Measurements from ENCODE around the gene ERFL. TPM values are rescaled to one million over a fixed set of nuclear protein-coding genes. Genes with fewer than 3 reads are reported as not detected.

Gene ERFL
- total and polyA plus RNA-seq, 4 experiments from 2014 or later = 0.11 to 9.2 (median 6.6) TPM; not detected in 1

GRCh38 chr19:41933693-41934426 lies 5.6 kb upstream of the ERFL start:
- no peak for DNase-seq
- Mint-ChIP-seq H3K36me3 (no peaks in the 10 kb centered on the region), H3K4me1 (peaks cover 32 to 71% (median 49%) of the 10 kb centered on the region in 4 donors)

GRCh38 chr19:41932720-41933332 lies 4.6 kb upstream of the ERFL start:
- Mint-ChIP-seq H3K36me3 (no peaks in the 10 kb centered on the region), H3K27ac (peak overlapping the region in 5 of 7 donors; percentile 32 to 76 (median 73)), H3K4me3 (no peak overlapping the region), H3K4me1 (peaks cover 34 to 74% (median 51%) of the 10 kb centered on the region in 4 donors), H3K27me3 (peaks cover 1 to 6% of the 10 kb centered on the region in 2 donors), H3K9me3 (no peaks in the 10 kb centered on the region)
- Histone ChIP-seq H3K4me1 (ENCODE audit: insufficient read depth, low read length) (peaks cover 48% of the 10 kb centered on the region), H3K4me3 (ENCODE audit: low read length in 2 of 2) (no peak overlapping the region), H3K36me3 (ENCODE audit: insufficient read depth, low read length) (no peaks in the 10 kb centered on the region), H3K9me3 (ENCODE audit: control insufficient read depth in 1 of 2, low read length in 2 of 2) (no peaks in the 10 kb centered on the region), H3K27ac (ENCODE audit: low read depth, low read length) (no peak overlapping the region), H3K27me3 (ENCODE audit: insufficient read depth, low read length) (no peaks in the 10 kb centered on the region)
- intact Hi-C loops (cut with micrococcal nuclease) = no loop called here
- no peak for DNase-seq
- CTCF ChIA-PET (ENCODE audit: partially characterized antibody) = interaction anchor here (1.9 kb wide), 1 partner anchor 61 kb away, joined by 9 read pairs; no protein-coding TSS in a partner anchor
- POLR2A ChIA-PET (ENCODE audit: partially characterized antibody) = interaction anchor here (1.4 to 10.2 kb wide), 3 partner anchors 46 to 73 kb away, joined by 3 to 156 read pairs (median 36); partner anchors contain the start of gene ARHGEF1

More at GRCh38 chr19:41933693-41934426, 5.6 kb upstream of the ERFL start:
- peak overlapping the region in 2 of 8 donors; percentile 8 to 39 for H3K4me3 Mint-ChIP-seq
- Histone ChIP-seq H3K27ac (ENCODE audit: low read depth, low read length) (no peak overlapping the region), H3K4me3 (ENCODE audit: low read length in 2 of 2) (no peak overlapping the region), H3K27me3 (ENCODE audit: insufficient read depth, low read length) (no peaks in the 10 kb centered on the region), H3K4me1 (ENCODE audit: insufficient read depth, low read length) (peaks cover 45% of the 10 kb centered on the region), H3K36me3 (ENCODE audit: insufficient read depth, low read length) (no peaks in the 10 kb centered on the region), H3K9me3 (ENCODE audit: control insufficient read depth in 1 of 2, low read length in 2 of 2) (no peaks in the 10 kb centered on the region)
- intact Hi-C loops (cut with micrococcal nuclease) = loop anchor here (1.0 to 2.0 kb wide), 2 partner anchors 17 to 75 kb away; no protein-coding TSS in a partner anchor
- ChIA-PET CTCF (ENCODE audit: partially characterized antibody) (interaction anchor here (0.6 to 2.3 kb wide), 7 partner anchors 13 to 74 kb away, joined by 3 to 27 read pairs (median 4); partner anchors contain the start of gene RPS19), POLR2A (ENCODE audit: partially characterized antibody) (interaction anchor here (0.6 to 2.3 kb wide), 7 partner anchors 11 to 62 kb away, joined by 3 to 18 read pairs (median 5); no protein-coding TSS in a partner anchor)
- H3K9me3 Mint-ChIP-seq = no peaks in the 10 kb centered on the region
- peak overlapping the region; percentile 7 to 91 (median 76) for H3K27ac Mint-ChIP-seq
- peaks cover 1 to 6% of the 10 kb centered on the region in 2 donors for H3K27me3 Mint-ChIP-seq

GRCh38 chr19:41932259-41932719 lies 4.0 kb upstream of the ERFL start:
- peaks cover 32 to 71% (median 48%) of the 10 kb centered on the region in 4 donors for H3K4me1 Mint-ChIP-seq
- H3K9me3 ChIP-seq (ENCODE audit: control insufficient read depth in 1 of 2, low read length in 2 of 2) = no peaks in the 10 kb centered on the region
- peak overlapping the region in 2 of 7 donors; percentile 32 to 34 for H3K27ac Mint-ChIP-seq
- no peaks in the 10 kb centered on the region for H3K36me3 ChIP-seq (ENCODE audit: insufficient read depth, low read length)
- DNase-seq = no peak
- peaks cover 52% of the 10 kb centered on the region for H3K4me1 ChIP-seq (ENCODE audit: insufficient read depth, low read length)
- intact Hi-C loops (cut with micrococcal nuclease) = no loop called here
- H3K27me3 Mint-ChIP-seq = peaks cover 1 to 6% of the 10 kb centered on the region in 2 donors
- H3K4me3 Mint-ChIP-seq = no peak overlapping the region
- no peaks in the 10 kb centered on the region for H3K9me3 Mint-ChIP-seq
- POLR2A ChIA-PET (ENCODE audit: partially characterized antibody) = interaction anchor here (1.4 to 10.2 kb wide), 3 partner anchors 46 to 73 kb away, joined by 3 to 156 read pairs (median 36); partner anchors contain the start of gene ARHGEF1
- CTCF ChIA-PET (ENCODE audit: partially characterized antibody) = interaction anchor here (1.9 kb wide), 1 partner anchor 60 kb away, joined by 9 read pairs; no protein-coding TSS in a partner anchor
- H3K4me3 ChIP-seq (ENCODE audit: low read length in 2 of 2) = no peak overlapping the region
- no peaks in the 10 kb centered on the region for H3K27me3 ChIP-seq (ENCODE audit: insufficient read depth, low read length)
- H3K36me3 Mint-ChIP-seq = no peaks in the 10 kb centered on the region
- H3K27ac ChIP-seq (ENCODE audit: low read depth, low read length) = no peak overlapping the region

- no peaks in the 10 kb centered on the region for H3K9me3 Mint-ChIP-seq
- intact Hi-C loops (cut with micrococcal nuclease) = no loop called here
- ChIA-PET CTCF (ENCODE audit: partially characterized antibody) (interaction anchor here (1.3 to 1.7 kb wide), 3 partner anchors 14 to 59 kb away, joined by 4 to 6 read pairs (median 4); no protein-coding TSS in a partner anchor), POLR2A (ENCODE audit: partially characterized antibody) (interaction anchor here (0.9 to 10.2 kb wide), 7 partner anchors 20 to 71 kb away, joined by 3 to 156 read pairs (median 9); partner anchors contain the start of genes ARHGEF1 and RPS19)
- H3K4me1 Mint-ChIP-seq = peaks cover 32 to 61% (median 40%) of the 10 kb centered on the region in 4 donors
- H3K36me3 Mint-ChIP-seq = no peaks in the 10 kb centered on the region
- H3K4me3 ChIP-seq (ENCODE audit: low read length in 2 of 2) = no peak overlapping the region
- H3K9me3 ChIP-seq (ENCODE audit: control insufficient read depth in 1 of 2, low read length in 2 of 2) = no peaks in the 10 kb centered on the region
- DNase-seq = no peak
- H3K27ac Mint-ChIP-seq = peak overlapping the region in 4 of 7 donors; percentile 3 to 63 (median 56)
- H3K4me1 ChIP-seq (ENCODE audit: insufficient read depth, low read length) = peaks cover 46% of the 10 kb centered on the region
- H3K27ac ChIP-seq (ENCODE audit: low read depth, low read length) = no peak overlapping the region
- no peaks in the 10 kb centered on the region for H3K36me3 ChIP-seq (ENCODE audit: insufficient read depth, low read length)
- H3K27me3 ChIP-seq (ENCODE audit: insufficient read depth, low read length) = no peaks in the 10 kb centered on the region
- peaks cover 1 to 6% of the 10 kb centered on the region in 2 donors for H3K27me3 Mint-ChIP-seq
- peak overlapping the region in 3 of 8 donors; percentile 3 to 7 (median 7) for H3K4me3 Mint-ChIP-seq
These were observed 2.8 kb upstream of the ERFL start for GRCh38 chr19:41930926-41931592.

GRCh38 chr19:41930322-41930722 lies 2.1 kb upstream of the ERFL start:
- Mint-ChIP-seq H3K4me1 (peaks cover 30 to 57% (median 38%) of the 10 kb centered on the region in 4 donors), H3K9me3 (no peaks in the 10 kb centered on the region), H3K4me3 (peak overlapping the region in 7 of 8 donors; percentile 7 to 76 (median 61)), H3K36me3 (no peaks in the 10 kb centered on the region), H3K27me3 (peaks cover under 1 to 6% of the 10 kb centered on the region in 2 donors), H3K27ac (peak overlapping the region; percentile 49 to 72 (median 60))
- Histone ChIP-seq H3K27me3 (ENCODE audit: insufficient read depth, low read length) (no peaks in the 10 kb centered on the region), H3K36me3 (ENCODE audit: insufficient read depth, low read length) (no peaks in the 10 kb centered on the region), H3K27ac (ENCODE audit: low read depth, low read length) (no peak overlapping the region), H3K4me1 (ENCODE audit: insufficient read depth, low read length) (peaks cover 41% of the 10 kb centered on the region), H3K4me3 (ENCODE audit: low read length in 2 of 2) (no peak overlapping the region), H3K9me3 (ENCODE audit: control insufficient read depth in 1 of 2, low read length in 2 of 2) (no peaks in the 10 kb centered on the region)
- DNase-seq = no peak
- intact Hi-C loops (cut with micrococcal nuclease) = no loop called here
- POLR2A ChIA-PET (ENCODE audit: partially characterized antibody) = interaction anchor here (0.9 to 10.2 kb wide), 10 partner anchors 15 to 70 kb away, joined by 3 to 156 read pairs (median 8); partner anchors contain the start of genes ARHGEF1, RABAC1 and RPS19
- CTCF ChIA-PET (ENCODE audit: partially characterized antibody) = interaction anchor here (1.3 to 1.7 kb wide), 5 partner anchors 15 to 58 kb away, joined by 3 to 6 read pairs (median 4); no protein-coding TSS in a partner anchor

GRCh38 chr19:41929536-41930071 lies 1.4 kb upstream of the ERFL start:
- Mint-ChIP-seq H3K27me3 (no peaks in the 10 kb centered on the region), H3K27ac (peak overlapping the region in 5 of 7 donors; percentile 12 to 96 (median 87)), H3K4me1 (peaks cover 24 to 50% (median 31%) of the 10 kb centered on the region in 4 donors), H3K9me3 (no peaks in the 10 kb centered on the region), H3K4me3 (peak overlapping the region; percentile 58 to 98 (median 92)), H3K36me3 (no peaks in the 10 kb centered on the region)
- H3K9me3 ChIP-seq (ENCODE audit: control insufficient read depth in 1 of 2, low read length in 2 of 2) = no peaks in the 10 kb centered on the region
- H3K36me3 ChIP-seq (ENCODE audit: insufficient read depth, low read length) = no peaks in the 10 kb centered on the region
- POLR2A ChIA-PET (ENCODE audit: partially characterized antibody) = interaction anchor here (1.0 to 10.2 kb wide), 9 partner anchors 16 to 70 kb away, joined by 3 to 156 read pairs (median 9); partner anchors contain the start of genes ARHGEF1, RABAC1 and RPS19
- no peak overlapping the region for H3K27ac ChIP-seq (ENCODE audit: low read depth, low read length)
- peaks cover 34% of the 10 kb centered on the region for H3K4me1 ChIP-seq (ENCODE audit: insufficient read depth, low read length)
- peak overlapping the region in 1 of 2 donors; percentile 74 for H3K4me3 ChIP-seq (ENCODE audit: low read length in 2 of 2)
- CTCF ChIA-PET (ENCODE audit: partially characterized antibody) = interaction anchor here (1.4 to 1.7 kb wide), 4 partner anchors 15 to 57 kb away, joined by 3 to 6 read pairs (median 4); no protein-coding TSS in a partner anchor
- no peak for DNase-seq
- H3K27me3 ChIP-seq (ENCODE audit: insufficient read depth, low read length) = no peaks in the 10 kb centered on the region
- intact Hi-C loops (cut with micrococcal nuclease) = loop anchor here (2.0 kb wide), 2 partner anchors 15 to 43 kb away; no protein-coding TSS in a partner anchor

All from CD4-positive, alpha-beta memory T cell (primary cell).